HepG2 (cell line): ENCODE results near the gene CRAT. TPM values are rescaled to one million over a fixed set of nuclear protein-coding genes. Genes with fewer than 3 reads are reported as not detected.
A peak's percentile ranks its signal among the peaks of the same experiment; 100 is the strongest.

Experiments
- ATF1 ChIP-seq: IDR thresholded peaks from 2 replicates; pipeline ENCODE4 v1.6.1; 2016; ENCODE audit warnings: mild to moderate bottlenecking, control low read depth
- ATF7 ChIP-seq, 2 experiments: fragments of 450-650 bp in 1 of 2; sonication (generic) in 1 of 2; formaldehyde crosslinking in 1 of 2; IDR thresholded peaks; 2 replicates each; pipeline versions ENCODE4 v1.4.0 to v1.6.1; 2016 to 2020; ENCODE audit warnings: antibody characterized with exemption in 1 of 2, mild to moderate bottlenecking in 1 of 2, missing genetic modification reagents in 1 of 2
- BCL6 ChIP-seq: IDR thresholded peaks from 2 replicates; pipeline ENCODE4 v1.6.1; 2016; ENCODE audit warnings: missing genetic modification reagents, missing compliant biosample characterization
- ETV5 ChIP-seq: IDR thresholded peaks from 2 replicates; pipeline ENCODE4 v1.6.1; 2018; ENCODE audit warnings: missing biosample characterization, missing genetic modification reagents, inconsistent platforms, borderline replicate concordance
- GATA4 ChIP-seq: sonication (generic); IDR thresholded peaks from 2 replicates; pipeline ENCODE4 v1.6.1; 2016; ENCODE audit warnings: antibody characterized with exemption, low read depth, borderline replicate concordance
- KDM5B ChIP-seq: sonication (generic); formaldehyde crosslinking; IDR thresholded peaks from 2 replicates; pipeline ENCODE4 v1.4.0; 2020; ENCODE audit warnings: missing genetic modification reagents, mild to moderate bottlenecking, borderline replicate concordance
- THAP11 ChIP-seq: IDR thresholded peaks from 2 replicates; pipeline ENCODE4 v1.6.1; 2016; ENCODE audit warnings: missing biosample characterization, missing genetic modification reagents
- ZFP36 ChIP-seq: fragments of 150-350 bp; IDR thresholded peaks from 2 replicates; pipeline ENCODE4 v1.6.1; 2018; ENCODE audit warnings: borderline replicate concordance, low read length, low read depth; ENCODE audit not compliant: partially characterized antibody
- ZMYM4 ChIP-seq: sonication (generic); formaldehyde crosslinking; IDR thresholded peaks from 2 replicates; pipeline ENCODE4 v1.8.1; 2023; ENCODE audit warnings: mild to moderate bottlenecking, missing genetic modification reagents
- ZNF569 ChIP-seq: sonication (generic); formaldehyde crosslinking; IDR thresholded peaks from 2 replicates; pipeline ENCODE4 v1.5.0; 2020; ENCODE audit warnings: mild to moderate bottlenecking, missing genetic modification reagents, moderate library complexity, borderline replicate concordance
- ZNF607 ChIP-seq: sonication (generic); formaldehyde crosslinking; IDR thresholded peaks from 2 replicates; pipeline ENCODE4 v1.5.1; 2020; ENCODE audit warnings: missing genetic modification reagents, mild to moderate bottlenecking, borderline replicate concordance
- ZNF724P ChIP-seq: sonication (generic); formaldehyde crosslinking; IDR thresholded peaks from 2 replicates; pipeline ENCODE4 v1.8.0; 2022; ENCODE audit warnings: missing genetic modification reagents, borderline replicate concordance
- ZNF761 ChIP-seq: sonication (generic); formaldehyde crosslinking; conservative IDR thresholded peaks from 2 replicates; pipeline ENCODE4 v1.4.0; 2020; ENCODE audit warnings: mild to moderate bottlenecking, missing genetic modification reagents
- ZNF839 ChIP-seq: sonication (generic); formaldehyde crosslinking; IDR thresholded peaks from 2 replicates; pipeline ENCODE4 v1.4.0; 2020; ENCODE audit warnings: missing genetic modification reagents, mild to moderate bottlenecking, borderline replicate concordance
- polyA plus RNA-seq, 8 experiments: library from polyadenylated mRNA; depleted of rRNA in 3 of 8; stranded (reverse) in 7 of 8; unstranded in 1 of 8; fragments of >200 nt; fragmentation: Illumina TruSeq in 4 of 8; extraction: Trizol in 4 of 8; gene quantifications; 2 replicates each; pipeline versions ENCODE4 v1.2.1 to v1.2.3, GENCODE V29; 2011 to 2016; ENCODE audit warnings: low read depth in 4 of 8, missing spikeins in 1 of 8, mixed read lengths in 1 of 8; ENCODE audit not compliant: insufficient read depth in 1 of 8
- total RNA-seq, 5 experiments: library from RNA; depleted of rRNA; stranded (reverse); fragments of >200 nt; fragmentation: Illumina TruSeq; extraction: Trizol; gene quantifications; 2 replicates each; pipeline ENCODE4 v1.2.3, GENCODE V29; 2016; ENCODE audit warnings: low read depth in 1 of 5
- TF ChIP-seq, protein P1 (sequence below): sonication (generic); formaldehyde crosslinking; conservative IDR thresholded peaks from 2 replicates; pipeline ENCODE4 v1.8.1; 2023; ENCODE audit warnings: missing genetic modification reagents
- TF ChIP-seq, protein P2 (sequence below): sonication (generic); formaldehyde crosslinking; IDR thresholded peaks from 2 replicates; pipeline ENCODE4 v1.4.0; 2020; ENCODE audit warnings: missing genetic modification reagents, borderline replicate concordance
- TF ChIP-seq, protein P3 (sequence below): sonication (generic); formaldehyde crosslinking; IDR thresholded peaks from 2 replicates; pipeline ENCODE4 v1.5.0; 2020; ENCODE audit warnings: missing genetic modification reagents
- TF ChIP-seq, protein P4 (sequence below): sonication (generic); formaldehyde crosslinking; IDR thresholded peaks from 2 replicates; pipeline ENCODE4 v1.9.0; 2022; ENCODE audit warnings: low read depth, missing genetic modification reagents
- TF ChIP-seq, protein P5 (sequence below): sonication (generic); formaldehyde crosslinking; IDR thresholded peaks from 2 replicates; pipeline ENCODE4 v1.8.1; 2023; ENCODE audit warnings: missing genetic modification reagents, mild to moderate bottlenecking, borderline replicate concordance

The CRAT gene
- total and polyA plus RNA-seq, 2 of the 13 experiments (the other 11 are each of a cell fraction or from before 2014, with no cell fraction given) = 26.1 to 26.6 TPM

DNA sequence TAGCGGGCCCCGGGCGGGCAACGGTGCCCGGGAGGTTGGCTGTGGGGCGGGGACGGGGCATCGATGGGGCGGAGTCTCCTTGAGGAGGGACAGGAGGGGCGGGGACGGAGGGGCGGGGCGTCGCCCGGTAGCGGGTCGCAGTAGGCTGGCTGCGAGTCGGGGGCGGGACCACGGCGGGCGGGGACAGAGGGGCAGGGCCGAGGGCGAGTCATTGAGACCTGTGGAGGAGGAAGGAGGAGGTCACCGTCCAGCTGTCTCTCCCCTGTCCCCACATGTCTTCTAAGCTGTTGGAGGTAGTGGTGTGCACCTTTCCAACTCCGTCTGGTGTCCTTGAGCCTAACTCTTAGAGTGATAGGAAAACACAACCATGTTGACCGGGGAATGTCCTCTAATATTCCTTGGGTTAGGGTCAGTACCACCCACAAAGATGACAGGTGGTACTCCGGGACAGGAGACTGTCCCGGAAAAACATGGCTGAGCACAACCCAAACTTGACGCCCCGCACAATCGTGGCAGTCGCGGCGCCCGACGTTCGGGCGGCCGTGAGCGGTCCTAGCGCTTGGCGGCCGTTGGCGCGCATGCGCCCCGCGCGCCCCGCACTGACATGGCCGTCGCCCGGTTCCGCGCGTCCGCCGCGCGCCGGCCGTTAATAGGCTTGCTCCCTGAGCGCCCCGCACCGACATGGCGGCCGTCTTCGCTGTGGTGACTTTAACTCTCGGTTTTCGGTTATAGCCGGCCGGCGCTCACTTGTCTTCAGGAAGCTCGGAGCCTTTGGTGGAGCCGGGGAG lies at the start of gene CRAT, which contains the start of gene PTPA (continued):
- TF ChIP-seq, protein P1, sequence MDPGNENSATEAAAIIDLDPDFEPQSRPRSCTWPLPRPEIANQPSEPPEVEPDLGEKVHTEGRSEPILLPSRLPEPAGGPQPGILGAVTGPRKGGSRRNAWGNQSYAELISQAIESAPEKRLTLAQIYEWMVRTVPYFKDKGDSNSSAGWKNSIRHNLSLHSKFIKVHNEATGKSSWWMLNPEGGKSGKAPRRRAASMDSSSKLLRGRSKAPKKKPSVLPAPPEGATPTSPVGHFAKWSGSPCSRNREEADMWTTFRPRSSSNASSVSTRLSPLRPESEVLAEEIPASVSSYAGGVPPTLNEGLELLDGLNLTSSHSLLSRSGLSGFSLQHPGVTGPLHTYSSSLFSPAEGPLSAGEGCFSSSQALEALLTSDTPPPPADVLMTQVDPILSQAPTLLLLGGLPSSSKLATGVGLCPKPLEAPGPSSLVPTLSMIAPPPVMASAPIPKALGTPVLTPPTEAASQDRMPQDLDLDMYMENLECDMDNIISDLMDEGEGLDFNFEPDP (CRISPR knock-in tag) = no peak
- TF ChIP-seq BCL6 (CRISPR knock-in tag) = no peak
- TF ChIP-seq ETV5 = 0 out of 2 replicates have a peak, but pooled peaks have one; percentile 17
- TF ChIP-seq ZNF839 (CRISPR knock-in tag) = no peak
- no peak for TF ChIP-seq ZNF724P (CRISPR knock-in tag)
- TF ChIP-seq ATF7 (IDR thresholded peaks at IDR 0.05) = no peak
- TF ChIP-seq ATF7 (CRISPR knock-in tag; IDR thresholded peaks at IDR 0.05) = no peak
- peak; percentile 39; the same call in 1 of the 2 replicates for TF ChIP-seq THAP11 (CRISPR knock-in tag)
- no peak for TF ChIP-seq ZNF761 (CRISPR knock-in tag)
- TF ChIP-seq, protein P2, sequence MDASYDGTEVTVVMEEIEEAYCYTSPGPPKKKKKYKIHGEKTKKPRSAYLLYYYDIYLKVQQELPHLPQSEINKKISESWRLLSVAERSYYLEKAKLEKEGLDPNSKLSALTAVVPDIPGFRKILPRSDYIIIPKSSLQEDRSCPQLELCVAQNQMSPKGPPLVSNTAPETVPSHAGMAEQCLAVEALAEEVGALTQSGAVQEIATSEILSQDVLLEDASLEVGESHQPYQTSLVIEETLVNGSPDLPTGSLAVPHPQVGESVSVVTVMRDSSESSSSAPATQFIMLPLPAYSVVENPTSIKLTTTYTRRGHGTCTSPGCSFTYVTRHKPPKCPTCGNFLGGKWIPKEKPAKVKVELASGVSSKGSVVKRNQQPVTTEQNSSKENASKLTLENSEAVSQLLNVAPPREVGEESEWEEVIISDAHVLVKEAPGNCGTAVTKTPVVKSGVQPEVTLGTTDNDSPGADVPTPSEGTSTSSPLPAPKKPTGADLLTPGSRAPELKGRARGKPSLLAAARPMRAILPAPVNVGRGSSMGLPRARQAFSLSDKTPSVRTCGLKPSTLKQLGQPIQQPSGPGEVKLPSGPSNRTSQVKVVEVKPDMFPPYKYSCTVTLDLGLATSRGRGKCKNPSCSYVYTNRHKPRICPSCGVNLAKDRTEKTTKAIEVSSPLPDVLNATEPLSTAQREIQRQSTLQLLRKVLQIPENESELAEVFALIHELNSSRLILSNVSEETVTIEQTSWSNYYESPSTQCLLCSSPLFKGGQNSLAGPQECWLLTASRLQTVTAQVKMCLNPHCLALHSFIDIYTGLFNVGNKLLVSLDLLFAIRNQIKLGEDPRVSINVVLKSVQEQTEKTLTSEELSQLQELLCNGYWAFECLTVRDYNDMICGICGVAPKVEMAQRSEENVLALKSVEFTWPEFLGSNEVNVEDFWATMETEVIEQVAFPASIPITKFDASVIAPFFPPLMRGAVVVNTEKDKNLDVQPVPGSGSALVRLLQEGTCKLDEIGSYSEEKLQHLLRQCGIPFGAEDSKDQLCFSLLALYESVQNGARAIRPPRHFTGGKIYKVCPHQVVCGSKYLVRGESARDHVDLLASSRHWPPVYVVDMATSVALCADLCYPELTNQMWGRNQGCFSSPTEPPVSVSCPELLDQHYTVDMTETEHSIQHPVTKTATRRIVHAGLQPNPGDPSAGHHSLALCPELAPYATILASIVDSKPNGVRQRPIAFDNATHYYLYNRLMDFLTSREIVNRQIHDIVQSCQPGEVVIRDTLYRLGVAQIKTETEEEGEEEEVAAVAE = no peak
- TF ChIP-seq ZNF607 (CRISPR knock-in tag) = no peak
- TF ChIP-seq ATF1 (CRISPR knock-in tag) = no peak
- TF ChIP-seq, protein P3, sequence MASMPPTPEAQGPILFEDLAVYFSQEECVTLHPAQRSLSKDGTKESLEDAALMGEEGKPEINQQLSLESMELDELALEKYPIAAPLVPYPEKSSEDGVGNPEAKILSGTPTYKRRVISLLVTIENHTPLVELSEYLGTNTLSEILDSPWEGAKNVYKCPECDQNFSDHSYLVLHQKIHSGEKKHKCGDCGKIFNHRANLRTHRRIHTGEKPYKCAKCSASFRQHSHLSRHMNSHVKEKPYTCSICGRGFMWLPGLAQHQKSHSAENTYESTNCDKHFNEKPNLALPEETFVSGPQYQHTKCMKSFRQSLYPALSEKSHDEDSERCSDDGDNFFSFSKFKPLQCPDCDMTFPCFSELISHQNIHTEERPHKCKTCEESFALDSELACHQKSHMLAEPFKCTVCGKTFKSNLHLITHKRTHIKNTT (CRISPR knock-in tag) = no peak
- TF ChIP-seq ZMYM4 (CRISPR knock-in tag) = peak; percentile 30
- TF ChIP-seq KDM5B (CRISPR knock-in tag) = 0 out of 2 replicates have a peak, but pooled peaks have one; percentile 2
- TF ChIP-seq, protein P4, sequence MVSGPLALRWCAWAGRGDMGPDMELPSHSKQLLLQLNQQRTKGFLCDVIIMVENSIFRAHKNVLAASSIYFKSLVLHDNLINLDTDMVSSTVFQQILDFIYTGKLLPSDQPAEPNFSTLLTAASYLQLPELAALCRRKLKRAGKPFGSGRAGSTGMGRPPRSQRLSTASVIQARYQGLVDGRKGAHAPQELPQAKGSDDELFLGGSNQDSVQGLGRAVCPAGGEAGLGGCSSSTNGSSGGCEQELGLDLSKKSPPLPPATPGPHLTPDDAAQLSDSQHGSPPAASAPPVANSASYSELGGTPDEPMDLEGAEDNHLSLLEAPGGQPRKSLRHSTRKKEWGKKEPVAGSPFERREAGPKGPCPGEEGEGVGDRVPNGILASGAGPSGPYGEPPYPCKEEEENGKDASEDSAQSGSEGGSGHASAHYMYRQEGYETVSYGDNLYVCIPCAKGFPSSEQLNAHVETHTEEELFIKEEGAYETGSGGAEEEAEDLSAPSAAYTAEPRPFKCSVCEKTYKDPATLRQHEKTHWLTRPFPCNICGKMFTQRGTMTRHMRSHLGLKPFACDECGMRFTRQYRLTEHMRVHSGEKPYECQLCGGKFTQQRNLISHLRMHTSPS (CRISPR knock-in tag) = no peak
- TF ChIP-seq GATA4 = peak; percentile 79; the same call in 1 of the 2 replicates
- TF ChIP-seq ZNF569 (CRISPR knock-in tag) = no peak
- no peak for TF ChIP-seq ZFP36
- TF ChIP-seq, protein P5, sequence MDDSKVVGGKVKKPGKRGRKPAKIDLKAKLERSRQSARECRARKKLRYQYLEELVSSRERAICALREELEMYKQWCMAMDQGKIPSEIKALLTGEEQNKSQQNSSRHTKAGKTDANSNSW = peak; percentile 58; the same call in 1 of the 2 replicates
